HEK293 (cell line): Measurements from ENCODE around the gene DSC2.
A peak's percentile ranks its signal among the peaks of the same experiment; 100 is the strongest.

Experiments used
- MZF1 ChIP-seq: fragments of 450-650 bp; formaldehyde crosslinking; IDR thresholded peaks from 2 replicates; pipeline ENCODE4 v1.5.1; 2017; ENCODE audit warnings: missing biosample characterization, missing genetic modification characterization, borderline replicate concordance
- PRDM2 ChIP-seq: fragments of 450-650 bp; formaldehyde crosslinking; IDR thresholded peaks from 2 replicates; pipeline ENCODE4 v1.5.1; 2016; ENCODE audit warnings: missing biosample characterization, missing genetic modification characterization, borderline replicate concordance
- SCRT2 ChIP-seq: fragments of 450-650 bp; formaldehyde crosslinking; IDR thresholded peaks from 2 replicates; pipeline ENCODE4 v1.5.1; 2016; ENCODE audit warnings: missing biosample characterization, missing genetic modification characterization
- SP7 ChIP-seq: fragments of 450-650 bp; formaldehyde crosslinking; IDR thresholded peaks from 2 replicates; pipeline ENCODE4 v1.5.1; 2016; ENCODE audit warnings: missing biosample characterization, missing genetic modification characterization
- WT1 ChIP-seq: fragments of 450-650 bp; formaldehyde crosslinking; IDR thresholded peaks from 2 replicates; pipeline ENCODE4 v1.5.1; 2016; ENCODE audit warnings: missing biosample characterization, missing genetic modification characterization
- ZBTB1 ChIP-seq: fragments of 450-650 bp; formaldehyde crosslinking; IDR thresholded peaks from 2 replicates; pipeline ENCODE4 v1.5.1; 2016; ENCODE audit warnings: missing biosample characterization, missing genetic modification characterization
- ZBTB48 ChIP-seq: fragments of 450-650 bp; formaldehyde crosslinking; IDR thresholded peaks from 2 replicates; pipeline ENCODE4 v1.5.1; 2016; ENCODE audit warnings: missing biosample characterization, missing genetic modification characterization
- ZBTB7A ChIP-seq: fragments of 450-650 bp; formaldehyde crosslinking; IDR thresholded peaks from 2 replicates; pipeline ENCODE4 v1.5.1; 2016; ENCODE audit warnings: low read depth, missing biosample characterization, missing genetic modification characterization
- ZFP3 ChIP-seq: fragments of 450-650 bp; formaldehyde crosslinking; IDR thresholded peaks from 2 replicates; pipeline ENCODE4 v1.5.1; 2016; ENCODE audit warnings: low read depth, missing biosample characterization, missing genetic modification characterization
- ZNF146 ChIP-seq: fragments of 450-650 bp; formaldehyde crosslinking; IDR thresholded peaks from 2 replicates; pipeline ENCODE4 v1.5.1; 2016; ENCODE audit warnings: missing biosample characterization, missing genetic modification characterization
- ZNF18 ChIP-seq: fragments of 450-650 bp; formaldehyde crosslinking; IDR thresholded peaks from 2 replicates; pipeline ENCODE4 v1.5.1; 2016; ENCODE audit warnings: missing biosample characterization, missing genetic modification characterization
- ZNF2 ChIP-seq: fragments of 450-650 bp; formaldehyde crosslinking; IDR thresholded peaks from 2 replicates; pipeline ENCODE4 v1.5.1; 2016; ENCODE audit warnings: missing biosample characterization, missing genetic modification characterization
- ZNF248 ChIP-seq: fragments of 450-650 bp; formaldehyde crosslinking; IDR thresholded peaks from 2 replicates; pipeline ENCODE4 v1.5.1; 2017; ENCODE audit warnings: missing biosample characterization, missing genetic modification characterization
- ZNF341 ChIP-seq: fragments of 450-650 bp; formaldehyde crosslinking; IDR thresholded peaks from 2 replicates; pipeline ENCODE4; 2016; ENCODE audit warnings: low read depth, missing biosample characterization, missing genetic modification characterization
- ZNF416 ChIP-seq: fragments of 450-650 bp; formaldehyde crosslinking; IDR thresholded peaks from 2 replicates; pipeline ENCODE4 v1.5.1; 2016; ENCODE audit warnings: missing biosample characterization, missing genetic modification characterization
- ZNF423 ChIP-seq: fragments of 450-650 bp; formaldehyde crosslinking; IDR thresholded peaks from 2 replicates; pipeline ENCODE4 v1.5.1; 2016; ENCODE audit warnings: missing biosample characterization, missing genetic modification characterization
- ZNF426 ChIP-seq: fragments of 450-650 bp; formaldehyde crosslinking; IDR thresholded peaks from 2 replicates; pipeline ENCODE4 v1.5.1; 2017; ENCODE audit warnings: missing biosample characterization, missing genetic modification characterization, mild to moderate bottlenecking, inconsistent platforms, moderate library complexity
- ZNF530 ChIP-seq: fragments of 450-650 bp; formaldehyde crosslinking; IDR thresholded peaks from 2 replicates; pipeline ENCODE4 v1.5.1; 2016; ENCODE audit warnings: low read depth, missing biosample characterization, missing genetic modification characterization
- ZNF549 ChIP-seq: fragments of 450-650 bp; IDR thresholded peaks from 2 replicates; pipeline ENCODE4 v1.5.1; 2018; ENCODE audit warnings: missing biosample characterization, missing genetic modification characterization, mild to moderate bottlenecking, inconsistent platforms, moderate library complexity
- ZNF561 ChIP-seq: fragments of 450-650 bp; IDR thresholded peaks from 2 replicates; pipeline ENCODE4 v1.5.1; 2018; ENCODE audit warnings: missing biosample characterization, missing genetic modification characterization, borderline replicate concordance
- ZNF621 ChIP-seq: fragments of 450-650 bp; formaldehyde crosslinking; IDR thresholded peaks from 2 replicates; pipeline ENCODE4 v1.5.1; 2017; ENCODE audit warnings: missing biosample characterization, missing genetic modification characterization
- ZNF660 ChIP-seq: fragments of 450-650 bp; IDR thresholded peaks from 2 replicates; pipeline ENCODE4 v1.5.1; 2018; ENCODE audit warnings: missing biosample characterization, mild to moderate bottlenecking, missing genetic modification characterization
- ZNF670 ChIP-seq: fragments of 450-650 bp; formaldehyde crosslinking; IDR thresholded peaks from 2 replicates; pipeline ENCODE4 v1.5.1; 2016; ENCODE audit warnings: missing biosample characterization, missing genetic modification characterization, low read depth
- ZNF843 ChIP-seq: fragments of 450-650 bp; formaldehyde crosslinking; IDR thresholded peaks from 2 replicates; pipeline ENCODE4 v1.5.1; 2016; ENCODE audit warnings: missing biosample characterization, missing genetic modification characterization
- ZSCAN18 ChIP-seq: fragments of 450-650 bp; formaldehyde crosslinking; IDR thresholded peaks from 2 replicates; pipeline ENCODE4 v1.5.1; 2016; ENCODE audit warnings: missing biosample characterization, missing genetic modification characterization
- ZXDB ChIP-seq: fragments of 450-650 bp; formaldehyde crosslinking; IDR thresholded peaks from 2 replicates; pipeline ENCODE4 v1.5.1; 2016; ENCODE audit warnings: missing biosample characterization, missing genetic modification characterization

The DSC2 gene

GRCh38 chr18:31101183-31102024, 817 bp downstream of the DSC2 start (continued):
- no peak for TF ChIP-seq ZNF248 (tag by site-specific recombination)
- no peak for TF ChIP-seq ZNF426 (tag by site-specific recombination)
- no peak for TF ChIP-seq SP7
- no peak for TF ChIP-seq WT1 (tag by site-specific recombination)
- TF ChIP-seq ZBTB48 (tag by site-specific recombination), result peak; percentile 38
- TF ChIP-seq ZBTB7A (tag by site-specific recombination), result no peak
- no peak for TF ChIP-seq ZNF670 (tag by site-specific recombination)
- no peak for TF ChIP-seq ZNF416
- TF ChIP-seq ZNF423 (tag by site-specific recombination), result 0 out of 2 replicates have a peak, but pooled peaks have one; percentile 39
- TF ChIP-seq PRDM2, result no peak
- no peak for TF ChIP-seq ZNF2 (tag by site-specific recombination)
- no peak for TF ChIP-seq ZNF549 (tag by site-specific recombination)
- TF ChIP-seq ZSCAN18, result no peak
- TF ChIP-seq ZFP3 (tag by site-specific recombination), result no peak
- TF ChIP-seq ZNF146 (tag by site-specific recombination), result no peak
- TF ChIP-seq MZF1 (tag by site-specific recombination), result no peak
- no peak for TF ChIP-seq SCRT2 (tag by site-specific recombination)
- TF ChIP-seq ZNF621, result no peak
- no peak for TF ChIP-seq ZNF530 (tag by site-specific recombination)
- no peak for TF ChIP-seq ZNF660 (tag by site-specific recombination)
- TF ChIP-seq ZNF843 (tag by site-specific recombination), result no peak
- no peak for TF ChIP-seq ZNF341 (tag by site-specific recombination)
- no peak for TF ChIP-seq ZNF561 (tag by site-specific recombination)
- TF ChIP-seq ZBTB1 (tag by site-specific recombination), result no peak
- no peak for TF ChIP-seq ZXDB
- no peak for TF ChIP-seq ZNF18 (tag by site-specific recombination)
